ENCODE data around the gene DNAH14.
"Not testable (repeated sequence)": the region's sequence is repeated elsewhere in the genome, so short reads cannot be mapped to it uniquely, and the experiment has no call there.

DNAH14 gene

GRCh38 chr1:224922404-224923164 lies 6.9 kb upstream of the DNAH14 start:
- H3K9ac ChIP-seq (ENCODE audit: insufficient read length, low read depth), result no peak overlapping the region
- peak; percentile 60 for DNase-seq (ENCODE audit: low read depth, low spot score)
- peaks cover 4% of the 10 kb centered on the region; the same call in 1 of the 2 replicates for H3K9me3 ChIP-seq (ENCODE audit: insufficient read depth, low read length)
- no peaks in the 10 kb centered on the region for H3K36me3 ChIP-seq (ENCODE audit: insufficient read depth, insufficient read length, low read length)
- no peak for TF ChIP-seq SUZ12 (IDR thresholded peaks at IDR 0.05; ENCODE audit: extremely low read depth, insufficient read depth, insufficient read length)
- peak; percentile 36 for TF ChIP-seq YY1 (IDR thresholded peaks at IDR 0.05; ENCODE audit: insufficient read depth, insufficient read length)
- no peaks in the 10 kb centered on the region for H3K27me3 ChIP-seq (ENCODE audit: insufficient read depth, insufficient read length)
- H3K4me3 ChIP-seq (ENCODE audit: insufficient read length, low read depth), result no peak overlapping the region
- H3K4me1 ChIP-seq (ENCODE audit: insufficient read depth, insufficient read length), result peaks cover 2% of the 10 kb centered on the region

GRCh38 chr1:224923726-224924125 lies 5.7 kb upstream of the DNAH14 start:
- Histone ChIP-seq H3K9me3 (ENCODE audit: insufficient read depth, low read length) (no peaks in the 10 kb centered on the region), H3K9ac (ENCODE audit: insufficient read length, low read depth) (no peak overlapping the region), H3K4me1 (ENCODE audit: insufficient read depth, insufficient read length) (peaks cover 2% of the 10 kb centered on the region), H3K27me3 (ENCODE audit: insufficient read depth, insufficient read length) (no peaks in the 10 kb centered on the region), H3K36me3 (ENCODE audit: insufficient read depth, insufficient read length, low read length) (no peaks in the 10 kb centered on the region), H3K4me3 (ENCODE audit: insufficient read length, low read depth) (no peak overlapping the region)
- TF ChIP-seq SUZ12 (IDR thresholded peaks at IDR 0.05; ENCODE audit: extremely low read depth, insufficient read depth, insufficient read length) (no peak), ZNF274 (IDR thresholded peaks at IDR 0.05; ENCODE audit: low read depth, low read length) (no peak), YY1 (IDR thresholded peaks at IDR 0.05; ENCODE audit: insufficient read depth, insufficient read length) (no peak)
- no peak for DNase-seq (ENCODE audit: low read depth, low spot score)

GRCh38 chr1:224927631-224928030 lies 1.8 kb upstream of the DNAH14 start:
- H3K4me1 ChIP-seq (ENCODE audit: insufficient read depth, insufficient read length); H3K27me3 ChIP-seq (ENCODE audit: insufficient read depth, insufficient read length); H3K9ac ChIP-seq (ENCODE audit: insufficient read length, low read depth); DNase-seq (ENCODE audit: low read depth, low spot score); H3K4me3 ChIP-seq (ENCODE audit: insufficient read length, low read depth); H3K36me3 ChIP-seq (ENCODE audit: insufficient read depth, insufficient read length, low read length): not testable (repeated sequence)
- peaks cover 15% of the 10 kb centered on the region for H3K9me3 ChIP-seq (ENCODE audit: insufficient read depth, low read length)

GRCh38 chr1:224928906-224929305 lies 569 bp upstream of the DNAH14 start:
- Histone ChIP-seq H3K27me3 (ENCODE audit: insufficient read depth, insufficient read length) (no peaks in the 10 kb centered on the region), H3K4me3 (ENCODE audit: insufficient read length, low read depth) (peak overlapping the region; percentile 84), H3K36me3 (ENCODE audit: insufficient read depth, insufficient read length, low read length) (peaks cover 4% of the 10 kb centered on the region), H3K9me3 (ENCODE audit: insufficient read depth, low read length) (peaks cover 28% of the 10 kb centered on the region), H3K9ac (ENCODE audit: insufficient read length, low read depth) (peak overlapping the region; percentile 88), H3K4me1 (ENCODE audit: insufficient read depth, insufficient read length) (no peaks in the 10 kb centered on the region)
- DNase-seq (ENCODE audit: low read depth, low spot score), result no peak
- TF ChIP-seq SUZ12 (IDR thresholded peaks at IDR 0.05; ENCODE audit: extremely low read depth, insufficient read depth, insufficient read length) (no peak), YY1 (IDR thresholded peaks at IDR 0.05; ENCODE audit: insufficient read depth, insufficient read length) (no peak), ZNF274 (IDR thresholded peaks at IDR 0.05; ENCODE audit: low read depth, low read length) (no peak)

- no peak overlapping the region for H3K4me3 ChIP-seq (ENCODE audit: insufficient read length, low read depth)
- peaks cover 4% of the 10 kb centered on the region for H3K36me3 ChIP-seq (ENCODE audit: insufficient read depth, insufficient read length, low read length)
- DNase-seq (ENCODE audit: low read depth, low spot score), result no peak
- H3K9me3 ChIP-seq (ENCODE audit: insufficient read depth, low read length), result peaks cover 55% of the 10 kb centered on the region
- no peak overlapping the region for H3K9ac ChIP-seq (ENCODE audit: insufficient read length, low read depth)
- H3K4me1 ChIP-seq (ENCODE audit: insufficient read depth, insufficient read length), result no peaks in the 10 kb centered on the region
- no peaks in the 10 kb centered on the region for H3K27me3 ChIP-seq (ENCODE audit: insufficient read depth, insufficient read length)
- TF ChIP-seq ZNF274 (IDR thresholded peaks at IDR 0.05; ENCODE audit: low read depth, low read length) (no peak), SUZ12 (IDR thresholded peaks at IDR 0.05; ENCODE audit: extremely low read depth, insufficient read depth, insufficient read length) (no peak), YY1 (IDR thresholded peaks at IDR 0.05; ENCODE audit: insufficient read depth, insufficient read length) (no peak)
Measured at GRCh38 chr1:224931605-224932004, 2.1 kb downstream of the DNAH14 start.

- Histone ChIP-seq H3K4me3 (ENCODE audit: insufficient read length, low read depth) (no peak overlapping the region), H3K9ac (ENCODE audit: insufficient read length, low read depth) (no peak overlapping the region), H3K27me3 (ENCODE audit: insufficient read depth, insufficient read length) (no peaks in the 10 kb centered on the region), H3K9me3 (ENCODE audit: insufficient read depth, low read length) (peaks cover 66% of the 10 kb centered on the region), H3K4me1 (ENCODE audit: insufficient read depth, insufficient read length) (no peaks in the 10 kb centered on the region), H3K36me3 (ENCODE audit: insufficient read depth, insufficient read length, low read length) (peaks cover 4% of the 10 kb centered on the region)
- TF ChIP-seq SUZ12 (IDR thresholded peaks at IDR 0.05; ENCODE audit: extremely low read depth, insufficient read depth, insufficient read length) (no peak), ZNF274 (IDR thresholded peaks at IDR 0.05; ENCODE audit: low read depth, low read length) (no peak), YY1 (IDR thresholded peaks at IDR 0.05; ENCODE audit: insufficient read depth, insufficient read length) (no peak)
- DNase-seq (ENCODE audit: low read depth, low spot score), result no peak
Measured at GRCh38 chr1:224932607-224933249, 3.3 kb downstream of the DNAH14 start.

GRCh38 chr1:224933584-224933983 lies 4.1 kb downstream of the DNAH14 start:
- no peak for DNase-seq (ENCODE audit: low read depth, low spot score)
- peaks cover 4% of the 10 kb centered on the region for H3K36me3 ChIP-seq (ENCODE audit: insufficient read depth, insufficient read length, low read length)
- peaks cover 74% of the 10 kb centered on the region for H3K9me3 ChIP-seq (ENCODE audit: insufficient read depth, low read length)
- TF ChIP-seq SUZ12 (IDR thresholded peaks at IDR 0.05; ENCODE audit: extremely low read depth, insufficient read depth, insufficient read length), result no peak
- TF ChIP-seq YY1 (IDR thresholded peaks at IDR 0.05; ENCODE audit: insufficient read depth, insufficient read length), result no peak
- no peak for TF ChIP-seq ZNF274 (IDR thresholded peaks at IDR 0.05; ENCODE audit: low read depth, low read length)
- no peak overlapping the region for H3K4me3 ChIP-seq (ENCODE audit: insufficient read length, low read depth)
- H3K27me3 ChIP-seq (ENCODE audit: insufficient read depth, insufficient read length), result no peaks in the 10 kb centered on the region
- H3K4me1 ChIP-seq (ENCODE audit: insufficient read depth, insufficient read length), result no peaks in the 10 kb centered on the region
- H3K9ac ChIP-seq (ENCODE audit: insufficient read length, low read depth), result no peak overlapping the region

Data from NT2/D1 (cell line).